WI38 (cell line): Measurements from ENCODE around the gene ALDH3B1.

Experiments used
- H3K4me3 ChIP-seq: 2 replicates; pipeline ENCODE4 v1.5.1; 2011; ENCODE audit warnings: low read depth, mild to moderate bottlenecking, control low read depth, low read length
- CTCF ChIP-seq: IDR thresholded peaks from 2 replicates; pipeline ENCODE4 v1.5.1; 2012; ENCODE audit warnings: low read depth, mild to moderate bottlenecking, control low read depth, low read length

Gene ALDH3B1

GRCh38 chr11:68044145-68044813 lies 34.2 kb downstream of the ALDH3B1 start:
- no peak for TF ChIP-seq CTCF
- H3K4me3 ChIP-seq, result no peak overlapping the region

GRCh38 chr11:68044898-68045351 lies 34.8 kb downstream of the ALDH3B1 start:
- H3K4me3 ChIP-seq, result no peak overlapping the region
- no peak for TF ChIP-seq CTCF

- no peak for TF ChIP-seq CTCF
- no peak overlapping the region for H3K4me3 ChIP-seq
Observed at GRCh38 chr11:68047437-68048290, 37.5 kb downstream of the ALDH3B1 start.

- H3K4me3 ChIP-seq, result no peak overlapping the region
- TF ChIP-seq CTCF, result no peak
Observed at GRCh38 chr11:68048681-68049508, 38.8 kb downstream of the ALDH3B1 start.

- H3K4me3 ChIP-seq, result no peak overlapping the region
- TF ChIP-seq CTCF, result no peak
Observed at GRCh38 chr11:68049509-68050370, 39.6 kb downstream of the ALDH3B1 start.

GRCh38 chr11:68050371-68050841 lies 40.3 kb downstream of the ALDH3B1 start:
- H3K4me3 ChIP-seq, result no peak overlapping the region
- no peak for TF ChIP-seq CTCF
